GM08714 (cell line): ENCODE data around the gene KBTBD8.
A peak's percentile ranks its signal among the peaks of the same experiment; 100 is the strongest.

Experiments
- H3K4me3 ChIP-seq: fragments of 200-500 bp; sonication (Bioruptor generic); 2 replicates; pipeline ENCODE4 v1.5.1; 2014; ENCODE audit warnings: mild to moderate bottlenecking, low read length, inconsistent platforms
- ZNF274 ChIP-seq: IDR thresholded peaks from 2 replicates; pipeline ENCODE4 v1.6.1; 2012; ENCODE audit warnings: mild to moderate bottlenecking, low read depth, low read length

The KBTBD8 gene, protein sequence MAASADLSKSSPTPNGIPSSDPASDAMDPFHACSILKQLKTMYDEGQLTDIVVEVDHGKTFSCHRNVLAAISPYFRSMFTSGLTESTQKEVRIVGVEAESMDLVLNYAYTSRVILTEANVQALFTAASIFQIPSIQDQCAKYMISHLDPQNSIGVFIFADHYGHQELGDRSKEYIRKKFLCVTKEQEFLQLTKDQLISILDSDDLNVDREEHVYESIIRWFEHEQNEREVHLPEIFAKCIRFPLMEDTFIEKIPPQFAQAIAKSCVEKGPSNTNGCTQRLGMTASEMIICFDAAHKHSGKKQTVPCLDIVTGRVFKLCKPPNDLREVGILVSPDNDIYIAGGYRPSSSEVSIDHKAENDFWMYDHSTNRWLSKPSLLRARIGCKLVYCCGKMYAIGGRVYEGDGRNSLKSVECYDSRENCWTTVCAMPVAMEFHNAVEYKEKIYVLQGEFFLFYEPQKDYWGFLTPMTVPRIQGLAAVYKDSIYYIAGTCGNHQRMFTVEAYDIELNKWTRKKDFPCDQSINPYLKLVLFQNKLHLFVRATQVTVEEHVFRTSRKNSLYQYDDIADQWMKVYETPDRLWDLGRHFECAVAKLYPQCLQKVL

GRCh38 chr3:66998113-66998903 is at the start of gene KBTBD8:
KBTBD8 (plus strand) TSS chr3:66998307; CDS start chr3:66998356, 49 bp downstream.
- peak within 1 kb of the TSS; percentile 94 for H3K4me3 ChIP-seq
- TF ChIP-seq ZNF274: no peak

- TF ChIP-seq ZNF274: no peak
Measured at GRCh38 chr3:66948838-66949237, 49.3 kb upstream of the KBTBD8 start.

DNA sequence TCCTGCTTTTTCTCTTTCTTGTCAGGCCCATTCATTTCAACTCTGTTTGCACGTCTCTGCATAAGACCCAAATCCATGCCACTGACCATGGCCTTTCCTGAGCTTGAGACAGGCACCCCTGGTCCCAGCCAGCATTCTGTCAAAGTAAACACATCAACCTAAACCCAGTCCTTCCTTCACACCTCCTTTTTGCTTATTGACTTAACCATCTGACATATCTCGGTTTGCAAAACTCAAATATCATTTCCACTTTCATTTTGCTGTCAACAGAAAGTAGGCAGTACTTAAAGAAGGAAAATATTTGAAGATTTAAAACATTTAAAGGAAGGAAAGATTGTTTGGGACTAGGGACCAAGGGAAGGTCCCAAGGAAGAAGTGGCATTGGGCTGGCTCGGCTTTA is 48.2 kb upstream of the KBTBD8 start:
- no peak overlapping the region for H3K4me3 ChIP-seq

More at GRCh38 chr3:66948838-66949237, 49.3 kb upstream of the KBTBD8 start:
- no peak overlapping the region for H3K4me3 ChIP-seq

GRCh38 chr3:66952357-66952756 is 45.8 kb upstream of the KBTBD8 start:
- no peak for TF ChIP-seq ZNF274
- no peak overlapping the region for H3K4me3 ChIP-seq

More for the DNA sequence above, 48.2 kb upstream of the KBTBD8 start:
- no peak for TF ChIP-seq ZNF274

- H3K4me3 ChIP-seq: no peak overlapping the region
- no peak for TF ChIP-seq ZNF274
Measured at GRCh38 chr3:66953934-66954445, 44.1 kb upstream of the KBTBD8 start.

DNA sequence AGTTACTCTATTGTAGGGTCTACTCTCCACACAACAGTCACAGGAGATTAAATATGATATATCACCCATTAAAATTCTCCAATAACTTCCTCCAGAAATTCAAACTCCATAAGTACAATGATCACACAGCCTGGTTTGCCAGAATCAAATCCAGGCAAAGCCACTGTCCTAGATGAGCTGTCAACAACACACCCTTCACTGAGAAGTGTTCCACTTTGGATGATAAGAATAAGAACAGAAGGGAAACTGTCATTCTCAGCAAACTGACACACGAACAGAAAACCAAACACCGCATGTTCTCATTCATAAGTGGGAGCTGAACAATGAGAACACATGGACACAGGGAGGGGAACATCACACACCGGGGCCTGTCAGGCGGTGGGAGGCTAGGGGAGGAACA is 41.4 kb upstream of the KBTBD8 start:
- H3K4me3 ChIP-seq: no peak overlapping the region
- no peak for TF ChIP-seq ZNF274

- H3K4me3 ChIP-seq: no peak overlapping the region
- no peak for TF ChIP-seq ZNF274
Measured at GRCh38 chr3:66957367-66957766, 40.7 kb upstream of the KBTBD8 start.

GRCh38 chr3:66958067-66958466 is 40.0 kb upstream of the KBTBD8 start:
- no peak for TF ChIP-seq ZNF274
- no peak overlapping the region for H3K4me3 ChIP-seq

GRCh38 chr3:66962664-66963063 is 35.4 kb upstream of the KBTBD8 start:
- H3K4me3 ChIP-seq: no peak overlapping the region
- no peak for TF ChIP-seq ZNF274

GRCh38 chr3:66971245-66971644 is 26.9 kb upstream of the KBTBD8 start:
- TF ChIP-seq ZNF274: no peak
- no peak overlapping the region for H3K4me3 ChIP-seq

DNA sequence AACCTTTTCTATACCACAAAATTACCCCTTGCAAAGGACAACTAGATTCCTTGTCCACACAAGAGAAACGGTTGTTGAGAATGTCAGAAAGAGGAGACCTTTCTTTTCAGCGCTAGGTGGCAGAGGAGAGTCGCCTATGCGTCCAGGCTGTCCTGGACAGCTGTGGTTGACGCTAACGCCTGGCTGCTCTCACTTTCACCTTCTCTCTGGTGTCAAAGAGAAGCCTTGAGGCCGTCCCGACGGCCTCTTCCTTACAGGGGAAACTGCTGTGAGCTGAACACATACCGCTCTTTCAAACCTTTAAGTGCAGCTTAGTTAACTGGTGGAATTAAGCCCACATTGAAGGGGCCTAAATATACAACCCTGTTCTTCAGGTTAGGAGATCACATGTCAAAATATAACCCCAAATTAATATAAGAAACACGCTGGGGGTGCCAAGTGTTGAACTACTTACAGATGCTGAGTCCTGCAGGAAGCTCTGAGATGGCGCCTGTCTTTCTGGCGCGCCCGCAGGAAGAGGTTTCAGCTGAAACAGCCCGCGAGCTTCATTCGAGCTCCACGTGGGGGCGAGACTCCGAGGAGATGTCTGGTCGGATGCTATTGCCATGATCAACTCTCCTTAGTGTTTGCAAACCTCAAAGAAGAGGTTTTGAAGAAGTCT is 26.1 kb upstream of the KBTBD8 start:
- H3K4me3 ChIP-seq: peak overlapping the region; percentile 19; the same call in 1 of the 2 replicates
- TF ChIP-seq ZNF274: no peak

DNA sequence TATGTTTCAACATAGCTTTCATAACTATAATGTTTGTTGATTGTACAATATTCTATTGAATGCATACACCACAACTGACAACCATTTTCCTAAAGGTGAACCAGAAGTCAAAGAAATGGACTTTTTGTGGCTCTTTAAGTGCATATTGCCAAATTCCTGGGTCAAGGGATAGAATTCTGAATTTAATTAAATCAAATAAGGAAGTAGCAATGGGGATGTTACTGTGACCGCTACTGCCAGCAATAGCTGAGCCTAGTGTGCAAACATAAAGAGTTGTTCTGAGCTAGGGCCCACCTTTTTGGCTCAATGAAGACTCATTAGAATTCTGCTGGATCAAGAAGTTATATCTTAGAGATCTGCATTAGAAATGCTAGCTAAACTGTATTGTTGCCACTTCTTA is 17.3 kb upstream of the KBTBD8 start:
- no peak overlapping the region for H3K4me3 ChIP-seq
- no peak for TF ChIP-seq ZNF274

DNA sequence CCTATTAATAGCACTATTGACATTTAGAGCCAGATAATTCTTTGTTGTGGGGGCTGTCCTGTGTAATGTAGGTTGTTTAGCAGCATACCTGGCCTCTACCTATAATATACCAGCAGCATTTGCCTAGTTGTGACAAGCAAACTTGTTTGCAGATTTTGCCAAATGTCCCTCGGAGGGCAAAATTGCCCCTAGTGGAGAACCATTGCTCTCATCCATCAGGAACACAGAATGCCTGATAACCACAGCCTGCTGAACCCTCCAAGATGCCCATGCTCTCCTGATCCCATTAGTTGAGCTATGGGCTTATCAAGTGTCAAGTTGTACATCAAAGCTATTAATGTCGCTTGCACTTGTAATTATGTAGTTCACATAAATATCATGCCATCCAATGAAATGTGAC is 15.0 kb upstream of the KBTBD8 start:
- no peak overlapping the region for H3K4me3 ChIP-seq
- TF ChIP-seq ZNF274: no peak
